ENCODE results near the gene NFIX.

Gene NFIX

GRCh38 chr19:12990431-12990830, 4.8 kb upstream of the NFIX start:
- DNase-seq (ENCODE audit: low spot score): no peak

GRCh38 chr19:12990853-12991252, 4.4 kb upstream of the NFIX start:
- no peak for DNase-seq (ENCODE audit: low spot score)

GRCh38 chr19:12991296-12991695, 4.0 kb upstream of the NFIX start:
- DNase-seq (ENCODE audit: low spot score): no peak

GRCh38 chr19:12992729-12993128, 2.5 kb upstream of the NFIX start:
- no peak for DNase-seq (ENCODE audit: low spot score)

GRCh38 chr19:12993562-12993961, 1.7 kb upstream of the NFIX start:
- DNase-seq (ENCODE audit: low spot score): no peak

- no peak for DNase-seq (ENCODE audit: low spot score)
Measured at GRCh38 chr19:12995596-12996405, 526 bp downstream of the NFIX start.

GRCh38 chr19:12996406-12997094, 1.3 kb downstream of the NFIX start:
- no peak for DNase-seq (ENCODE audit: low spot score)

- no peak for DNase-seq (ENCODE audit: low spot score)
Measured at GRCh38 chr19:12997179-12997966, 2.1 kb downstream of the NFIX start.

- no peak for DNase-seq (ENCODE audit: low spot score)
Measured at GRCh38 chr19:12997967-12998940, 3.0 kb downstream of the NFIX start.

GRCh38 chr19:13001166-13001501, 5.9 kb downstream of the NFIX start:
- DNase-seq (ENCODE audit: low spot score): no peak

GRCh38 chr19:13001502-13002165, 6.4 kb downstream of the NFIX start:
- DNase-seq (ENCODE audit: low spot score): no peak

- DNase-seq (ENCODE audit: low spot score): no peak
Measured at GRCh38 chr19:13002166-13002898, 7.1 kb downstream of the NFIX start.

- DNase-seq (ENCODE audit: low spot score): no peak
Measured at GRCh38 chr19:13003081-13003480, 7.8 kb downstream of the NFIX start.

GRCh38 chr19:13004273-13004672, 9.0 kb downstream of the NFIX start:
- no peak for DNase-seq (ENCODE audit: low spot score)

- DNase-seq (ENCODE audit: low spot score): no peak
Measured at GRCh38 chr19:13005253-13005652, 10.0 kb downstream of the NFIX start.

GRCh38 chr19:13005861-13006370, 10.6 kb downstream of the NFIX start:
- no peak for DNase-seq (ENCODE audit: low spot score)

- DNase-seq (ENCODE audit: low spot score): no peak
Measured at GRCh38 chr19:13006431-13007281, 11.4 kb downstream of the NFIX start.

- no peak for DNase-seq (ENCODE audit: low spot score)
Measured at GRCh38 chr19:13007292-13008045, 12.2 kb downstream of the NFIX start.

Measured in CD4-positive, alpha-beta T cell treated with Interleukin-2 at 100 ng/mL for 4 hours (primary cell).